Urothelium cell line (cell line): ENCODE results near the gene SDK1.
"Not testable (repeated sequence)": the region's sequence is repeated elsewhere in the genome, so short reads cannot be mapped to it uniquely, and the experiment has no call there.

ENCODE experiments used
- DNase-seq: peaks from one replicate; pipeline ENCODE4 v3.0.0; 2011; ENCODE audit warnings: low spot score, mixed read lengths
- FAIRE-seq: peaks from 2 replicates; lab custom pipeline; 2011; peaks lifted over from hg19 to GRCh38; lab: Jason Lieb, UNC

Gene SDK1

DNA sequence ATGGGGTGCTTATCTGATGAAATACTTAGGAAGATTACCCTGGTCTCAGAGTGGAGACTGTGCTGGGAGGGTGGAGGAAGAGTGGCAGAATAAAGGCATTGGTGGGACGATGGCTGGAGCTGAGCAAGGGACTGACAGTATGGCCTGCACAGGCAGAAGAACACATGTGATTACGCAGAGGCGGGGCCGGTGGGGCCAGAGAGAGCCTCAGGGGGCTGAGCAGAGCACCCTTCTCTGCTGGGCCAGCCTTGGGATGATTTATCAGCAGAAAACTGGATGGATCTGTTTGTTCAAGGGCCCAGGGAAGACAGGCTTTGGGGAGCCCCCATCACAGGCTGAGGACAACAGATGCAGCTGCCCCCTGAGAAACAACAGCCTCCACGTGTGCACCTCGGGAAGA is 272.1 kb downstream of the SDK1 start:
- DNase-seq (no peak), FAIRE-seq (no peak)

DNA sequence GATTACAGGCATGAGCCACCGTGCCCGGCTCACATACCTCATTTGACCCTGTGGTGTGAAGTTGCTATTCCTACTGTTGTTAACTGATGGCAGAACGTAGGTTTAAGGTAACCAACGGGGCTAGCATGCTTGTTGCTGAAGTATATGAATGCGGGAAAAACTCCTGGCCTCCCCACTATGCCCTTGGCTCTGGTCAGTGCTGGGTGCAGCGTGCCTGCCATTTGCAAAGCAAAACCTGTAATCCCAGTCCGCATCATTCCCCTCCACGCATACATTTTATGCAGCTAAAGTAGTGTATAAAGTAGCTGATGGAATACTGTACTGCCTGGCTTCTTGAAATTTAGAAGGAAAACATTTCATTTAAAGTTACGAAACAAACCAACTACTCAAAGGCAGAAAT is 273.3 kb downstream of the SDK1 start:
- FAIRE-seq (peak; percentile 83), DNase-seq (no peak)

DNA sequence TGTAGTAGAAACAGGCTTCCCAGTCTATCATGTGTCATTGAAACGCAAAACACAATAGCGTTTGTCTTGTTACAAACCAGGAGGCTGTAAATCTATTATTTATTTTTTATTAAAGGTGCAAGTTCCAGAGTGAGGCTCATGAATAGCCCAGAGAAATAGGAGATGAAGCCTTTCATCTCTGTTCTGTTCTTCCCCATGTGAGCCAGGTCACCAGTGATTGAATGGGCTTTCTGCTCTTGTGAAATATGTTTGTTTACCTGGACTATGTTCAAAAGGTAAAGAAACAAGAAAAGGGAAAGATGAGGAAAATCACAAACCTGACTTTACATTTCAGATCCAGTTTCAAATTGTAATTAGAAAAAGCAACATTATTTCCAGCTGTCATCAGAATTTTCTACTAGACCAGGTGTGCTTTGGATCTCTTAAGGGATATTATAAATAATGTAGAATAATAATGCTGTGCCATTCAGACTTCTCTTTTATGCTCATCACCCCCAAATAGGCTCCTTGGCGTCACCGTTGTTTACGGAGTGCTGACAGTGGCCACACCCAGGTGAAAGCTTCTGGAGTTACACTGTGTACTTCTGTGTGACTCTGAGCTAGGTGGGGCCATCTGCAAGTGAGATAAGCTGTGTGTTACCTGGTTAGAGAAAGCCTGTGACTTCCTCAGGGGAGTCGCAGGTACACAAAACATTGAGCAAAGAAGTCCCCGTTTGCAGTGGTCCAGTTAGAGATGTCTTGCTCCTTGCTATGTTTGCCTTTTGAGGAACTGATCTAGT is 274.9 kb downstream of the SDK1 start:
- no peak for DNase-seq
- FAIRE-seq, result peak; percentile 56

DNA sequence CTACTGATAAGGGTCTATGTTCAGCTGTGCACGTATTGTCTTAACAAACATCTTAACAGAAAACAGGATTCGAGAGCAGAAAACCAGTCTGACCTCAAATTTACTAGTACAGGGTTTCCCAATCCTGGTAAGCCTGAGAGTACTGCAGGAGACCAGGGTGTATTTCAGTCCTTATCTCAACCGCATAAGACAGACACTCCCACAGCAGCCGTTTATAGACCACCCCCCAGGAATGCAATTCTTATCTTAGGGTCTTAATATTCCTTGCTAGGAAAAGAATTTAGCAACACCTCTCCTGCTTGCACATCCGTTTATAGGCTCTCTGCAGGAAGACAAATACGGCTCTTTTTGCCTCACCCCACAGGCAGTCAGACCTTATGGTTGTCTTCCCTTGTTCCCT is 277.3 kb downstream of the SDK1 start:
- DNase-seq, result no peak
- no peak for FAIRE-seq

DNA sequence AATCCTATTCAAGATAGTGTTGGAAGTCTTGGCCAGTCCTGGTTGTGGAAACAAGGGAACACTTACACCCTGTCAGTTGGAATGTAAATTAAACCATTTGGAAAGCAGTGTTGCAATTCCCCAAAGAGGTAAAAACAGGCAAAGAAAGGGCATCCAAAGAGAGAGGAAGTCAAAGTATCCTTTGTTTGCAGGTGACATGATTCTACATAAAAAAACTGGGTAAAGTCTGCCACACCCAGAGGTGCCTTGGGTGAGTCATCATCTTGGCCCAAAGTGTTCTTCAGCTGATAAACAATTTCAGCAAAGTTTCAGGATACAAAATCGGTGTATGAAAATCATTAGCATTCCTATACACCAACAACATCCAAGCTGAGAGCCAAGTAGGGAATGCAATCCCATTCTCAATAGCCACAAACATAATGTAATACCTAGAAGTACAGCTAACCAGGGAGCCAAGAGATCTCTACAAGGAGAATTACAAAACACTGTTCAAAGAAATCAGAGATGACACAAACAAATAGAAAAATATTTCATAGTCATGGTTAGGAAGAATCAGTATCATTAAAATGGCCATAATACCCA is 278.7 kb downstream of the SDK1 start:
- DNase-seq, result no peak
- FAIRE-seq, result no peak

DNA sequence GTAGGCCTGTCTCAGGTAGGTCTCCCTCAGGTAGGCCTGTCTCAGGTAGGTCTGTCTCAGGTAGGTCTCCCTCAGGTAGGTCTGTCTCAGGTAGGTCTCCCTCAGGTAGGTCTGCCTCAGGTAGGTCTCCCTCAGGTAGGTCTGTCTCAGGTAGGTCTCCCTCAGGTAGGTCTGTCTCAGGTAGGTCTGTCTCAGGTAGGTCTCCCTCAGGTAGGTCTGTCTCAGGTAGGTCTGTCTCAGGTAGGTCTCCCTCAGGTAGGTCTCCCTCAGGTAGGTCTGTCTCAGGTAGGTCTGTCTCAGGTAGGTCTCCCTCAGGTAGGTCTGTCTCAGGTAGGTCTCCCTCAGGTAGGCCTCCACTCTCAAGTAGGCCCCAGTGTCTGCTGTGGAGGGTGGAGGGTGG is 281.1 kb downstream of the SDK1 start:
- not testable (repeated sequence) for DNase-seq, FAIRE-seq

DNA sequence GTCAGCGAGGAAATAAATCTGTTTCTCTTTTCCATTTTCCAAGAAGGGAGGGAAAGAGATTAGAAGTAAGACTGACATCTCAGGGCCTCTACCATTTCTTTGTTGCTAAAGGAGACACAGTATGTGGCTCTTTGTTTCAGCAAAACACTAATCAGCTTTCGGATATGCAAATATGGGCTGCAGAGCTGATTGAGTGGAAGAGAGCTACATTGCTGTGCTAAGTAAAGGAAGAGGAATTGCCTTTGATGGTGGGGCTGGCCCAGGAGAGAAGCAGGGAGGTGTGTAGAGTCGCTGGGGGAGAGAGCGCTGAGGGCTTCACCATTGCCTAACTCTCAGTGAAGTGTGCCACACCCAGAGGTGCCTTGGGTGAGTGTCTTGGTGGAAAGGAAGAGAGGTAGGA is 284.8 kb downstream of the SDK1 start:
- DNase-seq, result no peak
- no peak for FAIRE-seq

DNA sequence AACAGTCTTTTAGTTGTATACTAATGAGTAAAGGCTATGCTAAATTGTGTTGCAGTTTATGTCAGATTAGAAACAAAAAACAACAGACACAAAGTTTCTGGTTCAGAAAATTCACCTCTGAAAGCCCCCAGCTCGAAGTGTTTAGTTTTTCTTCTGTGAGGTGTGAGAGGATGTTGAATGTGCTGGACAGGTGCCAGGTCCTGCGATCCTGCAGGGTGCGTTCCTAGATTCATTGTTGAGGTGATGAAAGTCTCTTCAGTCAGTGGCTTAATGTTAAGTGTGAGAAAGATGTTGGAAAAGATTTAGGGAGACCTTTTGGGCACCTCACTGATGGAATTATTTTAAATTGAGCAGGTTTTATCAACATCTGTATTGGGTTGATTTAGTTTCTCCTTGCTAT is 287.3 kb downstream of the SDK1 start:
- no peak for DNase-seq
- FAIRE-seq, result no peak

DNA sequence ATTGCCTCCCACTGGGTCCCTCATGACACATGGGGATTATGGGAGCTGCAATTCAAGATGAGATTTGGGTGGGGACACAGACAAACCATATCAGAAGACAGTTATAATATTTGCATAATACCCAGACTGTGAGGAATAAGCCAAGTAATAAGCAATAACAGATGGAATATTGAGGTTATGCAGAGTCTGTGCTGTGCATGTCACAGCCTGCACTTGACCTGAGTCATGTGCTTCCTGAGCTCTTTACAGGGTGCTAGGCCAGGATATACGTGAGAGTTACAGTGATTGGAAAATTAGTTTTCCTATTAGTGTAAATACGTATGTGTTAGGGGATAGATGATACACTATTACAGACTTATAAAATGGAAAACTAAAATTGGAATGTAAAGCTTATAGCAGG is 288.7 kb downstream of the SDK1 start:
- peak; percentile 85 for FAIRE-seq

DNA sequence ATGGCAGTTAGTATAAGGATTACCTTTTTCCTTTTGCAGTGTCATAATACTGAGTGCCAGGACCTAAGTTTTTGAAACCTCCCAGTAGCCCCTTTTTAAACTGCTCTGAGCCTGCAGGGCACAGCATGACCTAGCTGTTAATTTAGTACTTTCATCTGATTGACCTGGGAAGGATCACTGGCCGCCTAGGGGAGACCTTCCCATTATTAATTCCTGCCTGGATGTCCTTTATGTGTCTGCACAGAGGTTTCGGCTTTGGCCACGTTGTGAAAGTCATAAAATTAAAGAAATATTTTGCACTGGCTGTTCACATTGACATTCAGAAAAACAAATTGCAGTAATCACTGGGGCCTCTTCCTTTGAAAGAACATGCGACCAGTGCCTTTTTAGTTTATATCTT is 290.2 kb downstream of the SDK1 start:
- FAIRE-seq (no peak), DNase-seq (no peak)

More for the DNA sequence above, 288.7 kb downstream of the SDK1 start:
- DNase-seq, result no peak

DNA sequence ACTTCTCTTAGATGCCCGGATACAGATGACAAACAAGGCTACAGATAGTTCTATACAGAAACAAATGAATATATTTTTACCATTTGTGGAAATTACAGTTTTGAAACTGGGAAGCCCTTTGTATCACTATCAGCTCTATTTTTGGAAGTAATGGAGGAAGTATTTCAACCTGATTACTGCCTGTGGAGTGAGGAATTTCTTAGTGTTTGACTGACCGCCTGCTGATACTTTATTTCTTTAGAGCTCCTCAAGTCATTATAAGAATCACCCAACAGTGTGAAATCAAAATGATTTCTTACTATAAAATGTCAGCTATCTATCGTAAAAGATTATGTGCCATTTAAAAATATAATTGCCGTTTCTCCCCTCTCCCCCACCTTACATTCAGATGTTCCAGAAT is 290.9 kb downstream of the SDK1 start:
- FAIRE-seq (peak; percentile 23), DNase-seq (no peak)

DNA sequence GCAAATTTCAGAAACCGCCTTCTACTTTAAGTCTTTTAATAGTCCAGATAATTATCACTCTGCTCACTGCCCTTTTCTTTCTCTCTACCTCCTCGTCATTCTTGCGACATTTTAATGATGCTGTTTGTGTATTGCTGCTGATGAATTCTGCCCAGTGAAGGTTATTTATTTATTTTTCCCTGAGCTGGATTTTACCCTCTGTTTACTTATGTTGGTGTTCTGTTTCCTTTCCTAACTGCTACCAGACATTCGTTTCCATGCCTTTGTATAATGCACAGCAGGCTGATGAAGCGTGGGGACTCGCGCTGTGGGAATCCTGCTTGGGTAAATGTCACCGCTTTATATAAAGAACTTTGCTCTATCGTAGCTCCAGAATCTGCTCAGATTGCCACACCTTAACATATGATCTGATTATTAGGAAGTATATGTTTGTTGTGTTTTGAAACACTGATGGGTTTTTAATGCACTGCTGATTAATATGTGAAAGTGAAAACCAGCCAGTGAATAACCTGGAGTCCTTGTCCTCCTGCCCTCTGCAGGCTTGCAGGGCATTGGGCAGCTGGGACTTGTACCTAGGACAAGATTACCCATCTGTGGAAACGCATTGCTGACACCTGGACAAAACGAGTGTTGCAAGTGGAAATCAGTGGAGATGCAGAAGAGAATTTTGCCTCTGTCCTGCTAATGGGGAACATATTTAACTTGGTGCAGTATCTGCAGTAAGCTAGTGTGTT is 291.5 kb downstream of the SDK1 start:
- FAIRE-seq (peak; percentile 83), DNase-seq (no peak)

DNA sequence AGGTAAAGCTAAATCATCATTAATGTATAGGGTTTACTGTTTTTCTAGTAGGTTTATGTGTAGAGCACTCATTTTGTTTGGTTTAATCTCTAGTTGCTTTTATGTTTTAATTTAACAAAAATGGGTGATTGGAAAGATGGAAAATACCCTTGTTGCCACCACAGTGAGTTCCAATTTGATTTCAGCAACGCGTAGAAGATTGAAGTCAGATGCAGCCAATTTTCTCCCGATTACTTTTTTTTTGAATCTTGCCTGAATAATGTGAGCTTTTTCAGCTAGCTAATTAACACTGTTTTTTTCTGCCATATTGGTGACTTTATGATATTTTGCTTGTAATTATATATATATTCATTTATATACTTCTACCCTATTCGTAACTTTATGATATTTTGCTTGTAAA is 293.8 kb downstream of the SDK1 start:
- FAIRE-seq, result no peak

DNA sequence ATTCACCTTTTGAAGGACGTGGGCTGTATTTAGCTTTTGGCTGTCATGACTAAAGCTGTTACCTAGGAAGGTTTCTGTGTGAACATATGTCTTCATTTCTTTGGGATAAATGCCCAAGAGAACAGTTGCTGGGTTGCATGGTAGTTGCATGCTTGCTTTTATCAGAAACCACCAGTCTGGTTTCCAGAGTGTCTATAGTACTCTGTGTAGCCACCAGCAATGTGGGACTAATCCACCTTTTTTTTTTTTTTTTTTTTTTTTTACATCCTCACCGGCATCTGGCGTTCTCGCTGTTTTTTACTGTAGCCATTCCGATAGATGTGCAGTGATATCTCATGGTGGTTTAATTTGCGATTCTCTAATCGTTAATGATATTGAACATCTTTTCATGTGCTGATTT is 297.8 kb downstream of the SDK1 start:
- DNase-seq, result no peak
- peak; percentile 9 for FAIRE-seq

More for the DNA sequence above, 293.8 kb downstream of the SDK1 start:
- no peak for DNase-seq

DNA sequence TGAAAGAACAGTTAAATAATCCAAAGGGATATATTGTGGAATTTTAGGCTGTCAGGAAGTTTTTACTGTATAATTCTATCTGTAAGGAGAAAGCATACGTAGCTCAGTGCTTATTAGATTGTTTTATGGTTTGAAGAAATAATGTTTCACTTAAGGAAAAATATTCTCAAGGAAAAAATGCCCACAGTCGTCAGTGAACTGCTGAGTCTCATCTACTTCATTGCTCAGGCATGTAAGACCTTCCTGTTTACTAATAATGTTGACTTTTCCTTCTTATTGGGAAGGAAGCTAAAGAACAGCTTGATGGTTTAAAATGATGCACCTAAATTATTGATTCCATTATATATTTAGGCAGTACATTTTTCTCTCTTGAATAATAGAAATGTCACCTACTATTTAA is 304.2 kb downstream of the SDK1 start:
- DNase-seq (no peak), FAIRE-seq (no peak)

DNA sequence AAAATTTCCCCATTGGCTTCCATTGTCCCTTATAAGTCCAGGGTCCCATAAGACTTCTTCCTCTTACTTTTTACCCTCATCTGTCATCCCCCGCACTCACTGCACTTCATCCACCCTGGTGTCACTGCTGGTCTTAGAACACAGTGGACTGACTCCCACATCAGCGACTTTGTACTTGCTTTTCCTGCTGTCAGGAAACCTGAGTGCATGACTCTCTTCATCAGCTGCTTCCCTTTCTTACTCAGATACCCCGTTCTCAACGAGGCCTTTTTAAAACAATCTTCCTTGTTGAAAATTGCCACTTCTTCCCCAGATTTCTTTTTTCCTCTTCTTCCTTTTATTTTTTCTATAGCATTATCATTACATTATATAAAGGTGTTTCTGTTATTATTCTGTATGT is 305.4 kb downstream of the SDK1 start:
- peak; percentile 82 for FAIRE-seq
- no peak for DNase-seq

DNA sequence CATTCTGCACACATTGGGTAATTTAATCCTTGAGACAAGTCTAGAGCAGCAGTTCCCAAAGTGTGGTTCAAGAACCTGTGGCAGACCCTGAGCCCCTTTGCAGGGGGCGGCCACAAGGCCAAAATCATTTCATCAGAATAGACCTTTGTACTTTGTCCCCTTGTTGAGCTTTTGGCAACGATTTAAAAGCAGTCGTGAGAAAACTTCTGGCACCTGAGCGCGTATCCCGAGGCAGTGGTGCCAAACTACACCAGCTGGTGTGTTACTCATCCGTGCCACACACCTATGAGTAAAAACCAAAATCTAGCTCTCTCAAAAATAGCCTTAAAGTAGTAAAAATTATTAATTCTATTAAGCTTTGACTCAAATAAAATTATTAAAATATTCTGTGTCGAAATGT is 306.8 kb downstream of the SDK1 start:
- DNase-seq (no peak), FAIRE-seq (no peak)

DNA sequence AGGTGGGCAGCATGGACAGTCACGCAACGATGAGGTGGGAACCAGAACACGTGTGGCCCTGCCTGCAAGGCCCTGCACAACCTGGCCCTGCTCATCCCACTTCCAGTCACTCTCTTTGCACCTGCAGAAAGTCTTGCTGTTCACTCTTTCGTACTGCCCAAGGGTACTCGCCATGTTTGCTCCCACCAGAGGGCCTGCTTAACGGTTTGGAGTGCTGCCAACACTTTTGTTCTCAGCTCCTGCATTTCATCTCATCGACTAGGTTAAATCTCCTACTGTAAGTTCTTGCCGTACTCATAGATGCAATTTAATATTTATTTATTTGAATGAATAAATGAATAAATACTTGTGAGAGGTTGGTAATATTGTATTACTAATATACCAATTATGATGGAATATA is 315.3 kb downstream of the SDK1 start:
- FAIRE-seq (no peak), DNase-seq (no peak)

DNA sequence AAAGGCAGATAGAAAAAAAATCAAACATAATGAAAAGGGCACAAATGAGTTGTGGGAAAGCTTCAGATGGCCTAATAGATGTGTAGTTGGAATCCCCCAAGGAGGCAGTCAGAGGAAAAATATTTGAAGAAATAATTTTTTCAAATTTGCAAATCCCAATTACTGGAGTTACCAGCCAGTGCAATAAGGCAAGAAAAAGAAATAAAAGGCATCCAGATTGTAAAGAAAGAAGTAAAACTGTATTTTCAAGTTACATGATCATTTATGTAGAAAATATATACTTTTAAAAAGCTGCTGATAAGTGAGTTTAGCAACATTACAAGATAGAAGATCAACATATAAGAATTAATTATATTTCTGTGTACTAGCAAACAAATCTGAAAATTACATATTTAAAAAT is 329.0 kb downstream of the SDK1 start:
- DNase-seq, result no peak

DNA sequence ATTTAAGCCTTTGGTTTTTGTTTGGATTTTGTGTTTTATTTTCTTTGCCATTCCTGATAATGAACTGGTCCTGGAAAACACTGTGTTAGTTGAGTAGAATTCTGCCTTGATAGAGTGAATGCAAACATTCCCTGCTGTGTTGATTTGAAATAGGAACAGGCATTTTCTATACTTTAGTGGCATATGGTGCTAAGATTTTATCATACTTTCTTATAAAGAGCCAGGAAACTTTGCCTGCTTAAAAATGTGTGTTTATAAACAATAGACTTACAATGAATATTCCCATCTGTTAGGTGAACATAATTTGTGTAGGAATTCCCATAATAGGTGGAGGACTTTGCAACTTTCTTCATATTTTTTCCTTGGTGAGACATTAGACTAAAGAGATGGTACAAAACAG is 333.3 kb downstream of the SDK1 start:
- FAIRE-seq, result no peak
- DNase-seq, result no peak

More for the DNA sequence above, 329.0 kb downstream of the SDK1 start:
- no peak for FAIRE-seq

DNA sequence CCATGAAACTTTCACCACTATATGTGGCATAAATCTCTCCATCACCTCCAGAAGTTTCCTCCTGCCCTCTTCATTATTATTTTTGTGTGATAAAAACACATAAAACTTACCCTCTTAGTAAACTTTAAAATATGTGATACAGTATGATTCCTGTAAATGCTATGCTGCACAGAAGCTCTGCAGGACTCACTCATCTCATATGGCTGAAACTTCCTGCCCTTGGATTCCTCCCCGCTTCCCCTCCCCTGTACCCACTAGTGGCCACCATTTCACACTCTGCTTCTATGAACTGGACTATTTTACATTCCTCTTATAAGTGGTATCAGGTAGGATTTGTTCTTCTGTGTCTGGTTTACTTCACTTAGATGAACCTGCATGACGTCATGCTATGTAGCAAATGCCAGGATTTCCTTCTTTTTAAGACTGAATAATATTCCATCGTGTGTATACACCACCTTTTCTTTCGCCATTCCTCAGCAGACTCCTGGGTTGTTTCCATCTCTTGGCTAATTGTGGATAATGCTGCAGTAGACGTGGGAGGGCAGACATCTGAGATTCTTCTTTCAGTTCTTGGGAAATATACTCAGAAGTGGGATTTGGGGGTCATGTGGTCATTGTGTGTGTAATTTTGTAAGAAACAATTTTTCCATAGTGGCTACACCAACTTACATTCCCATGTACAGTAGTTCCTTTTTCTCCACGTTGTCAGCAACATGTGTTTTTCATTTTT is 335.2 kb downstream of the SDK1 start:
- peak; percentile 50 for FAIRE-seq
- DNase-seq, result no peak
